AG10803 (cell line): Measurements from ENCODE around the gene NEGR1.

ENCODE experiments used
- DNase-seq: peaks from one replicate; pipeline ENCODE4 v3.0.0; 2010; ENCODE audit warnings: low read depth
- H3K4me3 ChIP-seq: 2 replicates; pipeline ENCODE4 v1.5.1; 2011; ENCODE audit warnings: mild to moderate bottlenecking, low read length, control low read depth
- TF ChIP-seq, protein P1 (sequence below): conservative IDR thresholded peaks from 2 replicates; pipeline ENCODE4 v1.5.1; 2011; ENCODE audit warnings: mild to moderate bottlenecking, low read length, control low read depth, inconsistent platforms

NEGR1 gene

DNA sequence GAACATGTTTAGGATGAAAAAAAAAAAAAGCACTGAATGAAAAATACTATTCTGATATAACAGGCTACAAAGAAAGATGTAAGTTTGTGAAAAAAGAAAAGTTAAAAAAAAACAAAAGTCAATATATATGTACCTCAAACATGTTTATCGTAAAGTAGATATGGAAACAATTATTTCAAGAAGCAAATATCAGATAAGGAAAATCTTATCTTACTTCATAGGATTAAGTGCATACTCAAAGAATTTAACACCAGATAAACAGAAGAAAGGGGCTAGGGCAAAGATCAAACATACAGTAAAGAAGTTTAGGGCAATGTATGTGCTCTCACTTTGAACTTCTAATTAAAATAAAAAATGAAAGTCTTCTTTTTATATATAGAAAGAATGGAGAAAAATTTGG, 75.3 kb downstream of the NEGR1 start:
- TF ChIP-seq, protein P1, sequence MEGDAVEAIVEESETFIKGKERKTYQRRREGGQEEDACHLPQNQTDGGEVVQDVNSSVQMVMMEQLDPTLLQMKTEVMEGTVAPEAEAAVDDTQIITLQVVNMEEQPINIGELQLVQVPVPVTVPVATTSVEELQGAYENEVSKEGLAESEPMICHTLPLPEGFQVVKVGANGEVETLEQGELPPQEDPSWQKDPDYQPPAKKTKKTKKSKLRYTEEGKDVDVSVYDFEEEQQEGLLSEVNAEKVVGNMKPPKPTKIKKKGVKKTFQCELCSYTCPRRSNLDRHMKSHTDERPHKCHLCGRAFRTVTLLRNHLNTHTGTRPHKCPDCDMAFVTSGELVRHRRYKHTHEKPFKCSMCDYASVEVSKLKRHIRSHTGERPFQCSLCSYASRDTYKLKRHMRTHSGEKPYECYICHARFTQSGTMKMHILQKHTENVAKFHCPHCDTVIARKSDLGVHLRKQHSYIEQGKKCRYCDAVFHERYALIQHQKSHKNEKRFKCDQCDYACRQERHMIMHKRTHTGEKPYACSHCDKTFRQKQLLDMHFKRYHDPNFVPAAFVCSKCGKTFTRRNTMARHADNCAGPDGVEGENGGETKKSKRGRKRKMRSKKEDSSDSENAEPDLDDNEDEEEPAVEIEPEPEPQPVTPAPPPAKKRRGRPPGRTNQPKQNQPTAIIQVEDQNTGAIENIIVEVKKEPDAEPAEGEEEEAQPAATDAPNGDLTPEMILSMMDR: no peak
- H3K4me3 ChIP-seq: no peak overlapping the region
- no peak for DNase-seq

DNA sequence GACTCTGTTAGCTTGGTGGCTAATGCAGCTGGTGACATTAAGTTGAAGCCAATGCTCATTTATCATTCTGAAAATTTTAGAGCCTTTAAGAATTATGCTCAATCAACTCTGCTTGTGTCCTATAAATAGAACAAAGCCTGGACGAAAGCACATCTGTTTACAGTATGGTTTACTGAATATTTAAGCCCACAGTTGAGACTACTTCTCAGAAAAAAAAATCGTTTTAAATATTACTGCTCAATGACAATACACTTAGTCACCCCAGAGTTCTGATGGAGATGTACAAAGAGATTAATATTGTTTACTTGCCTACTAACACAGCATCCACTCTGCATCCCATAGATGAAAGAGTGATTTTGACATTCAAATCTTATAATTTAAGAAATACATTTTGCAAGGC, 79.6 kb downstream of the NEGR1 start:
- peak; percentile 59 for DNase-seq
- TF ChIP-seq, protein P1: no peak
- no peak overlapping the region for H3K4me3 ChIP-seq

DNA sequence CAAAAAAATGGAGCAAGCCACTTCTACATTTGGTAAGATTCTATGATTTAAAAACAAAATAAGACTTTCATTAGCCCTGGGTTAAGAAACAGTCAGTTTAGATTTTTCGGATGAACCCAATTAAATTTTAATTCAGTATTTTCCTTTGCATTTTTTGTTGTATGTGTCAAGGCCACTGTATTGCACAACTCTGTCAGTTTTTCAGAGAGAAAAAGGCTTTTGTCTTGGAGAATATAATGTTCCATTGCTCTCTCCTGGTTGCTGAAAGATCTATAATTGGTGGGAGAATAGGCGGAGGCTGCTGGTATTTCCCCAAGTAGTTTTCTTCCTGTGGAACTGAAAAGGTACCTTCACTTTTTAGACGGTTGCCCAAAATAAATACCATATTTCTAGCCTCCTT, 84.6 kb downstream of the NEGR1 start:
- peak; percentile 39 for DNase-seq
- TF ChIP-seq, protein P1: no peak
- no peak overlapping the region for H3K4me3 ChIP-seq

DNA sequence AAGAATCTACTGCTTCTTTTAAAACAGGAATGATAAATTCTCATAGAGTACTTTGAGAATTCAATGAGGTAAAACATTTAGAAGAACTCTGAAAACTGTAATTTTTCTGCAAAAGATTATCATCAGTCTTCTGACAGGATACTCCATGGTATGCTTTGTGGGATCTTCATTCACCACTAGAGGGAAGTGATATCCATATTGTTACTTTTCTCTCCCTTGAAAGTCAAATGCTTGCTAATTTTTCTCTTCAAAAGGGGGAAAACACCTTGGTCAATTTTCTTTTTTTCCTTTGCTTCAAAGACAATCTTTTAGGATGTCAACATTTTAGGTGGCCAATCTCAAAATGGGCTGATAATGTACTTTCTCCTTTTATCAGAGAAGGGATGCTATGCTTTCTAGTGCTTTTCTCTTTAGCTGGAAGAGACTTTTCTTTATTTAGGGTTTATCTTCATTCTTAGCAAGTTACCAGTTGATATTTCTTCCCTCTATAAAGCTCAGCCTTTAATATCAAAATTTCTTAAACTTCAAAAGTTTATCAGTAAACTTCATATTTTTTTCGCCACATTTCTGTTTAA, 95.5 kb downstream of the NEGR1 start:
- DNase-seq: peak; percentile 42
- H3K4me3 ChIP-seq: no peak overlapping the region
- TF ChIP-seq, protein P1: peak; percentile 86

DNA sequence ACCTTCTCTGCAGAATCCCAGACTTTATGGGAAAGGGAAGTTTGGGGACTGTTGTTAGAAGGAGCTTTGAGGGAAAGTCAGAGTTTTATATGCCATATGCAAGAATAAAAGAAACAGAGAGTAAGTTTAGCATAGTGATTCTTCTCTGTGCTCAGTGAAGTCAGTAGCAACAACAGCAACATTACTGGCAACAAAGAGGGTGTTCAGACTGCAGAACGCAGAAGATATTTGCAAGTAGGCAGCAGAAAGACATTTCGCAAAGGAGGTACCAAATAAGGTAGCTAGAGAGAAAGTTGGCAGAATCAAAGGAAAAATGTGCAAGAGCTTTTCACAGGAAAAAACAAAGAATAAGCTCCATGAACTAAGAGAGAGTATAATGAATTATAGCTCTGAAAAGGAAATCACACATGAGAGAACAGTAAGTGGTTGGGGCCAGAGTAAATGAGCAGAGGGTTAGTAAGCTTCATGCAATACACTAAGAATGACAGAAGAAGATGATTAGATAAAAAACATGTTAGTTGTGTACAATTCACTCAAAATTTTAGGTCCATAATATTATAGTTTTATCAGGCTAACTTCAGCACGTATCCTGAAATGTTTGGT, 98.1 kb downstream of the NEGR1 start:
- H3K4me3 ChIP-seq: no peak overlapping the region
- DNase-seq: peak; percentile 49
- TF ChIP-seq, protein P1: no peak

DNA sequence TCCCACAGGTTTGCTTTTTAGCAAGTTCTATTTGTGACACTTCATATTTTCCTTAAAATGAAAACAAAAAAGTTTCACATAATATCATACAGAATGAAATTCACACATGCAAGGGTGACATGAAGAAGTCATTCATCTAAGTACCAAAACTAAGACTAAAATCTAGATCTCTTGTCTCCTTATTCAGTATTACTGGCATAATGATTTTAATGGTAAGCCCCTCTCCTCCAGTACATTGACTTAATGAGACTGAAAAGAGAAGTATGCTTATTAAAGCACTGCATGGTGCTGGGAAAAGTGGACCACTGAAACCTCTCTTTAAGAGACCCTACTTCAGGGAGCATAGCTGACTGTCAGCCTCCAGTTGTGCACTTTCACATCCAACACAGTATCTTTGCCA, 99.5 kb downstream of the NEGR1 start:
- no peak overlapping the region for H3K4me3 ChIP-seq
- TF ChIP-seq, protein P1: no peak
- no peak for DNase-seq

DNA sequence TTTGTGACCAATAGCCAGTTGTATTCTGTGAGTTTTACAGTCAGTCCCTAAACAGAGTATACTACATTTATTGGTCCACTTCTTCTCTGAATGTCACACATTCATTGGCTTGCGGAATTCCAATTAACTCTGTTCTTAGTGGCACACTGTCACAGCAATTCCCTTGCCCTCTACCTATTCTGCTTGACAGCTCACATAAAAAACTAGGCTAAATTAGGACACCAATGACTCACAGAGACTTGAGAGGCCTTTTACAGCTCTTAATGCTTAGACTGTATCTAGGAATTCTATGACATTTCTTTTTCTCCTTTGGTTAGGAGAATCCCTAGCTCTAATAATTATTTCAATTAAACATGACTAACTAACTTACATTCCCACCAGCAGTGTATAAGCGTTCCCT, 104.1 kb downstream of the NEGR1 start:
- TF ChIP-seq, protein P1: no peak
- H3K4me3 ChIP-seq: no peak overlapping the region
- DNase-seq: peak; percentile 9
